ENCODE measurements around the gene BUD31. TPM values are rescaled to one million over a fixed set of nuclear protein-coding genes. Genes with fewer than 3 reads are reported as not detected.

BUD31 gene
- total and polyA plus RNA-seq, 10 of the 15 experiments (the other 5 are each of a cell fraction or from before 2014, with no cell fraction given) = 74.2 to 317 (median 130) TPM

GRCh38 chr7:99395616-99396327 is 13.0 kb upstream of the BUD31 start (continued):
- TF ChIP-seq ATF2 (IDR thresholded peaks at IDR 0.05; ENCODE audit: low read length) (0 out of 2 replicates have a peak, but pooled peaks have one; percentile 12), POLR2A (IDR thresholded peaks at IDR 0.05; ENCODE audit: low read depth, low read length) (peak; percentile 61), POLR2AphosphoS2 (IDR thresholded peaks at IDR 0.05; ENCODE audit: low read depth, low read length) (0 out of 2 replicates have a peak, but pooled peaks have one; percentile 16), IRF4 (IDR thresholded peaks at IDR 0.05; ENCODE audit: low read depth, low read length) (no peak), EGR1 (IDR thresholded peaks at IDR 0.05; ENCODE audit: borderline replicate concordance in 1 of 2, low read depth in 2 of 2, low read length in 2 of 2) (no peak)

DNA sequence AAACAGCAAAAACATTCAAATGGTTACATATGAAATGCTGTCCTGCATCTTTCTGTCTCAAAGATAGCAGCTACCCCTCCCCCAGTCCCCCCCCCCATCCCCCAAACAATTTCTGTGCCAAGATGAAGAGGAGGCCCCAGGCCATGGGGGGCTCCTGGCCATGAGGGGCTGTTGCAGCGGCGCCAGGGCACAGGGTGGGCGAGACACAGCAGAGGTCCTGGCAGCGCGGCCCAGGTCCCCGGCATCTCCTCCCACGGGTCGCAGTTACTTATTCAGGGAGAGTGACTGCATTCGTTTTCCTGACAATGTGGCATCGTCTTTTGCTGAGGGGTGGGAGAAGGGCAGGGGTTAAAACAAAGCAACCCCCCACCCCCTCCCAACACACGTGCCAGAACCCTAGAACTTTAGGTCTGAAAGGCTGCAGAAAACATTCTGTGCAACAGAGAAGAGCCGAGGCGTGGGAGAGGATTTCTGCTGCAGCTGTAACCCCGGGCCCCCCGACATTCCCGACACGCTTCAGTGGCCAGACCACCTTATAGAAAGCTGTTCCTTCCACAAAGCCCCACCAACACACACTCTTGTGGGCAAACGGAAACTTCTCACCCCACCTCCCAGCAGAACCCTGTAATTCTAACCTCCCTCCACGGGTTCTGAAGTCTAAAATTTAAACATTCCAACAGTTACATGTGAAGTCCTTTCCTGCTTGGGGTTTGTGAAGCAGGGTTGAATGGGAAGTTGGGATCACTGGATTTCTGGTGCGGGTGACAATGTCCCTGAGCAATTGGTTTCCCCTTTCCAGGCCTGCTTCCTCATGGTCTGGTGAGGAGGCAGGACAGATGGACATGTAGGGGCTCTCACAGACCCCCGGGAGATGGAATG is 12.1 kb upstream of the BUD31 start:
- POLR2A ChIA-PET = no interaction called here

More for the DNA sequence above, 12.1 kb upstream of the BUD31 start:
- Histone ChIP-seq H3K4me2 (ENCODE audit: control insufficient read depth, insufficient read depth) (no peak overlapping the region), H3K36me3 (ENCODE audit: control insufficient read depth in 2 of 2, insufficient read depth in 2 of 2, low read length in 1 of 2) (peaks cover 49 to 62% of the 10 kb centered on the region in 2 experiments), H3K9me3 (replicated peaks; ENCODE audit: control insufficient read depth, insufficient read depth, low read length) (no peaks in the 10 kb centered on the region), H3K4me1 (ENCODE audit: control insufficient read depth, insufficient read depth, low read length) (peaks cover 4% of the 10 kb centered on the region; the same call in 1 of the 2 replicates), H3K9ac (ENCODE audit: control insufficient read depth, insufficient read depth, low read length) (no peak overlapping the region), H3K4me3 (no peak overlapping the region), H2AFZ (ENCODE audit: control insufficient read depth, low read depth, low read length) (no peak overlapping the region), H3K27me3 (replicated peaks in 1 of 2; ENCODE audit: control insufficient read depth in 2 of 2, insufficient read depth in 2 of 2, low read length in 1 of 2) (no peaks in the 10 kb centered on the region), H3K79me2 (ENCODE audit: control insufficient read depth, insufficient read depth, low read length) (no peaks in the 10 kb centered on the region; the same call in 1 of the 2 replicates), H4K20me1 (ENCODE audit: control insufficient read depth, insufficient read depth) (no peaks in the 10 kb centered on the region), H3K27ac (ENCODE audit: control insufficient read depth, insufficient read depth) (no peak overlapping the region)
- in situ Hi-C loops (cut with MboI) = no loop called here
- RAD21 ChIA-PET (ENCODE audit: unreplicated experiment) = no interaction called here
- FAIRE-seq = no peak
- SMC1A ChIA-PET (ENCODE audit: uncharacterized antibody, unreplicated experiment) = no interaction called here
- WGBS (ENCODE audit: insufficient coverage, insufficient replicate concordance, low lambda C conversion rate, missing lambda C conversion rate) = 59% methylated on average over 21 of the region's 21 CpGs
- TSS peak; percentile 8 for BruUV-seq (replicated peaks)
- intact Hi-C loops (cut with micrococcal nuclease; ENCODE audit: unreplicated experiment) = no loop called here
- no peak for DNase-seq (ENCODE audit: low read depth, low spot score)
- no peak for ATAC-seq
- TF ChIP-seq POLR2A (IDR thresholded peaks at IDR 0.05; ENCODE audit: low read depth, low read length) (peak; percentile 26), GATAD2B (conservative IDR thresholded peaks at IDR 0.05; ENCODE audit: low read depth) (no peak), ZZZ3 (IDR thresholded peaks at IDR 0.05; ENCODE audit: control insufficient read depth, insufficient read length, low read depth) (no peak), POLR2AphosphoS2 (IDR thresholded peaks at IDR 0.05; ENCODE audit: low read depth, low read length) (0 out of 2 replicates have a peak, but pooled peaks have one; percentile 12), E2F8 (IDR thresholded peaks at IDR 0.05; ENCODE audit: low read depth, partially characterized antibody) (no peak)
- TF ChIP-seq, protein P1, sequence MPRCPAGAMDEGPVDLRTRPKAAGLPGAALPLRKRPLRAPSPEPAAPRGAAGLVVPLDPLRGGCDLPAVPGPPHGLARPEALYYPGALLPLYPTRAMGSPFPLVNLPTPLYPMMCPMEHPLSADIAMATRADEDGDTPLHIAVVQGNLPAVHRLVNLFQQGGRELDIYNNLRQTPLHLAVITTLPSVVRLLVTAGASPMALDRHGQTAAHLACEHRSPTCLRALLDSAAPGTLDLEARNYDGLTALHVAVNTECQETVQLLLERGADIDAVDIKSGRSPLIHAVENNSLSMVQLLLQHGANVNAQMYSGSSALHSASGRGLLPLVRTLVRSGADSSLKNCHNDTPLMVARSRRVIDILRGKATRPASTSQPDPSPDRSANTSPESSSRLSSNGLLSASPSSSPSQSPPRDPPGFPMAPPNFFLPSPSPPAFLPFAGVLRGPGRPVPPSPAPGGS (IDR thresholded peaks at IDR 0.05; ENCODE audit: borderline replicate concordance, insufficient read depth, low read depth, low read length, poor library complexity, severe bottlenecking) = peak; percentile 18
- CTCF ChIA-PET = no interaction called here
